GM19397 (cell line): ENCODE results near the gene LRIG1.
A peak's percentile ranks its signal among the peaks of the same experiment; 100 is the strongest.

Experiments used
- ATAC-seq: cut with Tn5 transposase; IDR thresholded peaks from one replicate; pipeline ENCODE4 v1.9.1; 2021; ENCODE audit warnings: mild to moderate bottlenecking, moderate library complexity; ENCODE audit not compliant: unreplicated experiment

The LRIG1 gene

DNA sequence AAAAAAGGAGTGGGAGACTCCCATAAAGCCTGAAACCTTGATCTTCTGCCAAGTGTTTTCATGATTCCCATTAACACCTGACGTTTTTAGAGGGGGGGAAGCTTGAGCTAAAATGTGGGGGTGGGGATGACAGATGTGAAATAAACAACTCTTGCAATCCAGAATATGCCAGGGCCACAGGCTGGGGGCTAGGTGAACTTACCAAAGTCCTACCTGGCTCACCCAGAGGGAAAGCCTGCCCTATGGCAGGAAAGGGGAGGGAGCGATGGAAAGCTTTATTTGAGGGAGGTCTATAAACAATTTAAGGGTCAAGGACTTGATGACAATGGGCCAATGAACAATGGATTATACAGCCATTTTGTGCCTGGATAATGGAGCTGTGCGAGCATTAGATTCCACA is 108.3 kb downstream of the LRIG1 start:
- no peak for ATAC-seq

DNA sequence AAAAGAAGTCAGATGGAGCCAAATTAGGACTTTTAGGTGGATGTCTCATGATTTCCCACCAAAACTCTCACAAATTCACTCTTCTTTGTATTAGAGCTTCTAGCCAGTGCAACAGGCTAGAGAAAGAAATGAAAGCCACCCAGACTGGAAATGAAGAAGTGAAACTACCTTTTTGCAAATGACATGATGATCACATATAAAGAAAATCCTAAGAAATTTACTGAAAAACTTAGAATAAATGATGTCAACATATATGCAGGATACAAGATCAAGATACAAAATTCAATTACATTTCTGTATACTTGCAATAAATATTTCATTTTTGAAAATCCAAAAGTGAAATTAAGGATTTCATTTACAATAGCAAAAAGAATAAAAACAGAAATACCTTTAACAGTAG is 110.8 kb downstream of the LRIG1 start:
- no peak for ATAC-seq

DNA sequence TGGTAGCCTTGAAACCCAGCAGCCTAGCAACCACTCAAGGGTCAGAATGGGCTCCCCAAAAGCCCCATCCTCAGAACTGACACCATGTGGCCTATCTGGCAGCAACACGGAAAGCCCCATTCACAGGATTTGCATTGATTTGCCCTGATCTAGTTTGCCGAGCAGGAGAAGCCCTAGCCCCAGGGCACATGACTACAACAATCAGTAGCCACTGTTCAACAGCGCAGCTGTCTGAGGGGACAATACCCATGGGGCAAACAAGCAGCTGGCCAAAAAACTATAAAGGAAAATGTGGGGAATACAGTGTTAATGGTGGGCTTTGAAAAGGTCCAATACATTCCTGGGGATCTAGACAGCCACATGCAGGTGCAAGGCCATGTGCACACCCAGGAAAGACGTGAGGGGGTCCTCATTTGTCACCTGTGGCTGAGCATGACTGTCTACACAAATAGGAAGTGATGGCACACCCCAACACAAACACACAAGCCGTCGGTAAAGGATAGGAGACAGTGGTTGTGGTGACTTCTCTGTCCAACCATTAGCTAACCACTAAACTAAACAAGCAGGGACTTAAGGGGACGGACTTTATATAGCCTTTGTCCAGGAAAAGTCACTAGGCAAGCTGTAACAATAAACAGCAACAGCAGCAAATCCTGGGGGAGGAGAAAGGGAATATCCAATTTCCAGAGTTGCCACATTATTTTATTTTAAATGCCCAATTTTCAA is 113.7 kb downstream of the LRIG1 start:
- ATAC-seq = peak; percentile 50

DNA sequence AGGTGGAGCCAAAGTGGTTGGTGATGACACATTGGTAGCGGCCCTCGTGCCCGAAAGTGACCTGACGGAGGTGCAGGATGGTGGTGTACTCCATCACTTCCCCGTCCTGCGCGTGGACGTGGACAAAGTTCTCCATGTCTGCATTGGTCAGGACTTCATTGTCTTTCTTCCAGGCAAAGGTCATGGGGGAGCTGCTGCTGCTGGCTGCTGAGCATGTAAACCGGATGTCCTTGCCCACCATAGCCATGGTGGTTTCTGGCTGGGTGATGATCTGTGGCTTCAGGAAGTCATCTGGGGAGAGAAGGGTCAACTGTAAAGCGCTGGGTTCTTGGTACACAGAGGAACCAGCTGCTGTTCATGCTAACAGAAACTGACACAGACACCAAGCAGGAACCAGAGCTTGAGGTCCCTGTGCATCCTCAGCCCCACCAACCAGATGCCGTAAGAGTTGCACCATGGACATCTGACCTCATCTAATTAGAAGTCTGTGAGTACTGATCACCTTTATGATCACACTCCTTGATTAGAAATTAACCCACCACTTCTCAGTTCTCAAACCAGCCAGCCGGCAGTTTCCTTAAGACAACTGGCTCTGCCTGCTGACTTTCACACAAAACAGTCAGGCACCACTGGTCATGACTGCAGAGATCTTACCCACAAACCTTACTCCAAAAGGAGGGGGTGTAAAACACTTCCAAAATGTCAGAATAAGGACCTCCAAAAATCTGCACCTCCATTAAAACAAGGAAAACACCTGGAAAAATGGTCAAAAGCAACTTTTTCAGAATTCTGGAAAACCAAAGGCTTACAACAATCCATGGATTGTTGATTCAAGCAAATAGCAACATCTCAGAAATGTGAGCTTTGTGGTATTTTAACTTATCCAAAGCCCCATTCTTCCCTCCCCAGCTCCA is 114.6 kb downstream of the LRIG1 start:
- ATAC-seq = peak; percentile 85

DNA sequence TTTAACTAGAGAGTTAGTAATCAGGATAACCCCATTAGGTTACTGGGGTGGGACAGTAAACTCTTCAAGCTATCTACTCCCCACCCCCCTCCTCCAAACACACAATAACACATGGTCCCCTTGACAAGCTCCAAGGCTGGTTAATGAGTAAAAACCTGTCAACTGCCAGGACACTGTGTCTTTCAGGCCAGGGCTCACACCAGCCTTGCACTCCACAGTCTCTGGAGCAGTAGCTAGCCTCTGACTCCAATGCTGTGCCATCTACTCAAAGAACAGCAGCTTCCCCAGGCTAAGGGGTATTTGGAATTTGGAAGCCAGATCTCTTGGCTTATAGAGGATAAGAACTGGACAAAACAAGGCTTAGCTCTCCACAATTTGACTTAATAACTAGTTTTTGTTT is 115.8 kb downstream of the LRIG1 start:
- ATAC-seq = no peak

DNA sequence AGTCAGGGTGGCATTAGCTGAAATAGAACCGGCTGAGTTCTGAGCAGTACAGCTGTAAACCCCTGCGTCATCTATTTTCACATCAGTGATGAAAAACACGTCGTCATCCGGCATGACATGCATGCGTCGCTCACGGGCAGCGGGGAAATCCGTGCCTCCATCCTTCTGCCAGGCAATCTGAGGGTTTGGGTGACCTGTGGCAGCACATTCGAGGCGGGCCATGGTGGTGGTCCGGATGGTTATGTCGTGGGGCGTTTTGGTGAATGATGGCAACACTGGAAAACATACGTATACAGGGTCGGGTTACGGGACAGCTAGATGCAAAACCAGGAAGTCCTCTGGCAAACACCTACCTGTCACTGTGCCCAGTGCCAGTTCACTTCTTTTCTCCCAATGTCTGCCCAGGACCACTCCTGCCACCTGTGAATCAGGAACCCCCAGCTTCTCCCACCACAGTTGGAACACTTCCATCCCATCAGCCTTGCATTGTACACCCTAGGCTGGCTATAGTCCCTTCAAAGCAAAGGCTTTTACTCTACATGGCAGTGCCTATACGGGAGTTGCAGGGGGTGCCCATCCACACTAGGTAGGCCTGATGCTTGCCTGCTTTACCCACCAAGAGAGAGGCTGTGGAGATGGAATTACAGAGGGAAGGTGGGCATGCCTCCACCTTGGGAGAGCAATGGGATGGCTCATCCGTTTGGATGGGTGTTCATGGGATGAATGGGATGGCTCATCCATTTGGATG is 116.7 kb downstream of the LRIG1 start:
- ATAC-seq = no peak

DNA sequence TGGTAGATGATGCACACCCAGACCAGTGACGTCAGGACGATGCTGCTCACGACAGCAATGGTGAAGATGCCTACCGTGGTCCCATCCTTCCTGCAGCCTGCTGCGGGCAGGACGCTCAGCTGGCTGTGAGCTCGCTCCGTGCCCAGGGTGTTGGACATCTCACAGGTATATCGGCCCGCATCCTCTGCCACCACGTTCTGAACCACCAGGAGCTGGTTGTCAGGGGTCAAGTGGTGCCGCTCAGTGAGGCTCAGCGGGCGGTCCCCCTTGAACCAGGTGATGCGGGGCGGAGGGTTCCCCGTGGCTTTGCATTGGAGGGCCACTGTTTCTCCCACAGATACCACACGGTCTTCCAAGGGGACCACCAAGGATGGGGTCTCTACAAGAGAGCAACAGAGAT is 117.8 kb downstream of the LRIG1 start:
- no peak for ATAC-seq

DNA sequence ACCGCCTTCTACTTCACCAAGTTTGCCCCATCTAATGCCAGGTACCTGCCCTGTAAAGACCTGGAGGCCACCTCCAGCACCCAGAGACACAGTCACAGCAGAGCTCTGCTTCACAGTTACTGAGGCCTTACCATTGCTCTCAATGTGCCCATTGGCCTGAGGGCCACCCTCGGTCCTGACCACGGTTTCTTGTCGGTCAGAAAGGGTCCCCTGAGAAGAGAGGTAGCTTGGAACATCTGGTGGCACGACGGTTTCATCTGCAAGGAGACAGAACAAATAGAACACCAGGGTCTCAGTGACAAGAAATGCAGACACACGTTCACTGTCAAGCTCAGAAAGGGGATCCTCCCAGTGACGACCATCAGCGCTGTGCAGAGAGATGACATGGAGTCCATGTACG is 118.7 kb downstream of the LRIG1 start:
- no peak for ATAC-seq

DNA sequence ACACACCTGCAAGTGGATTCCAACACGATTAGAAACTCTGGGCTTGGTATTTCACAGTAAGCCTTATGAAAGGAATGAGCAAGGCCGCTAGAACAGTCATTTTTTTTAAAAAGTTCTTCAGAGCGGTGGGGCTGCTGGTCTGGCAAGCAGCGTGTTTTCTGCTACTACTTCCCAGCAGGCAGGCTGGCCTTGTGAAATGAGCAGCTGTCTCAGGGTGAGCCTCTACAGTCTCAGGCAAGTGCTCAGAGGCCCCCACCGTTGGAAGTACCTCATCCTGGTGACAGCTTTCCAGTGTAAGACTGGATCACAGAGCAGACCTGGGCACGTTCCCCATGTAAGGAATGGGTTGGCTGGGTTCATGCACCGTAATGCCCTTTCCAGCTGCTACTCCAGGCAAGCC is 119.2 kb downstream of the LRIG1 start:
- ATAC-seq = no peak

DNA sequence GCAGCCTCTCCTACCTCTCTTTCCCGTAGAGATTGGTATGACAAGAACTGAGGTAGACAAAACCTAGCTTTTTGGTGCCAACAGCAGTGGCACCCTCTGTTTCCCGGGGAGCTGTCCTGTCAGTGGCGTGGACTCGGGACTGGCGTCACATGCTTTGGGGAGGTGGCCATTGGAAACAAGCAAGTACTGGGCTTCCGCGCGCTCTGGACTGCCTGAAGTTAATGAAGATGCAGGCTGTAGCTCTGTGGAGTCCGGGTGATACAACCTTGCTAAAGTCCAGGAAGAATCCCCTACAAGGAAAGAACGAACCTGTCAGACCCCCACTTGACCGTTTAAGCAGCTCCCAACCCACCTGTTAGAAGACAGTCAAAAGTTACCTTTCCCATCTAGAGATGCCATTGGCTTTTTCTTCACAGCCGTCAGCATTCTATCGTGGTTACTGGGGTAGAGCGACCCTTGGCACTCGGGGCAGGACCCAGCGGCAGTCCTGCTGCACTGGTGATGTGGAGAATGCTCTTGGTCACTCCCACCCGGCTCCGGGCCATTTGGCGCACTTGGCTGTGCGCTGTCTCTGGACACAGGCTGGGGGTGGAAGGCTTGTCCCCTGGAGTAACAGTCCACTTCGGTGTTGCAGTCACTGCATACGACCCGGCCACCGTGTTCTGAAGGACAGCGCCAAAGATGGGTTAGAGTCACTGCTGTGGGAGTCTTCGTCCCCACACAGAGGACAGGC is 120.5 kb downstream of the LRIG1 start:
- ATAC-seq = no peak

DNA sequence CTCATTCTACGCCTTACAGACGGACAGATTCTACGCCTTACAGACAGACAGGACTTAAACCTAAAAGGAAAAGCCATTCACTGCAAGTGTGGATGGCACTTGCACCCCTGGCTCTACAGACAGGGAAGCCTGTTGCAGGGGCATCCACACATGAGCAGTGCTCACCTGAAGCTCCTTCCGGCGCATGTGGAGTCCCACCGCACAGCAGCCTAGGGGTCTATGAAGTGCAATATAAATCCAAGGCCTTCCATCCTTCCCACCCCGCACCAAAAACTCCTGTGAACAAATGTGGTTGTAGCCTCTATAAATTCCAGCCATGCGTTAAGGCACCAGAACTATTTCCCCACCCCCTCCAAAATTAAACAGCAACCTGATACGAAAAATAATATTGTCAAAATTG is 121.3 kb downstream of the LRIG1 start:
- no peak for ATAC-seq

DNA sequence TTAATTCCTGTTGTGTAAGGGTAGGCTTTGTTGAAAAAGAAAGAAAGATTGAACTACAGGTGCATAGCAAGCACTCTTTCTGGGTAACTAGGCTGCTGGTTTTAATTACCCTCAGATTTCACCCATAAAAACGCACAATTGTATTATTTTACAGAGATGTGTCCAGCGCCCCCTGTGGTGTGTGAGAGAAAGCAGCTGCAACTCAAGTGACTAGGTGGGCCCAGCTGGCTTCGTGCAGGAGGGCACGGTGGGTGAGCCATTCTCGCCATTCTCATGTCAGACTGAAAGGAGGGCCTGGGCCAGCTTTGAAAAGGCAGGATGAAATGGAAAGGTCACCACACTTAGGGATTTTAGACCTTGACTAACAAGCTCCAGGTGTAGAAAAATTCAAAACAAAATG is 122.6 kb downstream of the LRIG1 start:
- no peak for ATAC-seq

DNA sequence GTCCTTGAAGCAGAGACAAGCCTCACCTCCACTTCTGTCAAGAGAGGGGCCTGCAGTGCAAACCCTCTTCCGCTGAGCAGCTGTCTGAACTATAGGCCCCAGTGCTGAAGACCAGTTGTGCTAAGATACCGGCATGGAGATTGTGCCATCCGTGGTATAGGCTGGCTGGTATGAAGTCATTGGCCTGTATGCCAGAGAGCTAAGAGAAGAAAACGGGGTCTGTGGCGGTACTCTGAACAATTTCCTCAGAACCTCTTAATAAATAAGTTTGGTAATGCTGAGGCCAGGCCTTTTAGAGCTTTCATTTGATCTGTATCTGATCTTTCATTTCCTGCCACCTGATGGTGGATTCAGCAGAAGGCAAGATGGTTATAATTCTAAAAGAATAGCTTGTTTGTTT is 123.0 kb downstream of the LRIG1 start:
- ATAC-seq = no peak

DNA sequence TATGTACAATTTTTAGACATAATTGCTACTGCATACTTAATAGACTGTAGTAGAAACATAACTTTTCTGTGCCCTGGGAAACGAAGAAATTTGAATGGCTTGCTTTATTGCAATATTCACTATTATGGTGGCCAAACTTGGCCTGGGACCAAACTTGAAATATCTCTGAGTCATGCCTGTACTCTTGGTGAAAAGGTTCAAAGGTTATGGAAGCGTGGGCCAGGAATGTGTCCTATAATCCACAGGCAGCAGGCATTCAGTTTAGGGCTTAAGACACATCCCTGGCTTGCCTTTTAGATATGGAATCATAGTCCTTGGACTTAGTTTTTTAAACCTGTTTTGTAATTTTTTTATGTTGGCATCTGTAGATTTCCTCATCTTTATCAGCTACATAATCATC is 124.3 kb downstream of the LRIG1 start:
- no peak for ATAC-seq

DNA sequence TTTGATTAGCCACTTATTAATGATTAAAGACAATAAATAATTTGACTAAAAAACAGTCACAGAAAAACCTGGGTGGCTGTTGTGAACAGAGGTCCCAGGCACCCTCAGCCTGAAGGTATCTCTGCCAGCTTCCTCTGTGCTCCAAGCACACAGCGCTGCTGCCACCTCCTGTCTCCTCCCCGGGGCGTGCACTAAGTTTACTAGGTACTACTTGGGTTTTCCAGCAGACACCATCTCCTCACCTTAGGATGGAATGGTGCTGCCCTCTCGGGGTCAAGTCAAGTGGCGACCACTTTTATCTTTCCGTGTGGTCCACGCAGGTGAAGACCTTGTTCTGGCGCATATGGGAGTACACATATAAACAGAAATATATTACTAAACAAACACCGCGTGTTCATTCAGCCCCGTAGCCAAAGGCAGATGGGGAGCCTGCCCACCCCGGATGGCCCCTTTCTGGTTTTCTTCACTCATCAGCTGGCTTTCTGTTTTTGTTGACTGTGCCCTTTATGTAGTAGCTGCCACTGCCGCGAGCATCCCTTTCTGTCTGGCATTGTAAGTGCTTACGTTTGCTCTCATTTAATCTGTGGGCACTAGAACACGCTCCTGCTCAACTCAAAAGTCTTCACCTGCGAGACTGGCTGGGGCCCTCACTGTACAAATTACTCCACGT is 128.0 kb downstream of the LRIG1 start:
- ATAC-seq = no peak

DNA sequence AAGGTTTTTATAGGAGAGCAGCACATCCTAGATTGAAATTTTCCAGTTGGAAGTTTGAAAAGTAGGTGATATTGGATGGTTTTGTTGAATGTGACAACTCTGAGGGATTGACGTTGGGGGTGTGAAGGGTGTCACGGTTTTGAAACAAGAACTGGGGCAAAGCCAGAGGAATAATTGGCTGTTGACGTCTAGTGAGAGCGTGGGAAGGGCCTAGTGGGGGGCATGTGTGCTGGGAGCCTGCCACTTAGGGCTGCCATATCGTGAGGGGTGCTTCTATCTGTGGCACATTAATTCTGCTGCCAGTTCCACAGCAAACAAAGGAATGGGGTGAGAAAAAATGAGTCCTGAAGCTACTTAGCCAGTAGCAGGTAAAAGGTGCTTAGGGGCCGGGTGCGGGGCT is 129.4 kb downstream of the LRIG1 start:
- ATAC-seq = no peak

DNA sequence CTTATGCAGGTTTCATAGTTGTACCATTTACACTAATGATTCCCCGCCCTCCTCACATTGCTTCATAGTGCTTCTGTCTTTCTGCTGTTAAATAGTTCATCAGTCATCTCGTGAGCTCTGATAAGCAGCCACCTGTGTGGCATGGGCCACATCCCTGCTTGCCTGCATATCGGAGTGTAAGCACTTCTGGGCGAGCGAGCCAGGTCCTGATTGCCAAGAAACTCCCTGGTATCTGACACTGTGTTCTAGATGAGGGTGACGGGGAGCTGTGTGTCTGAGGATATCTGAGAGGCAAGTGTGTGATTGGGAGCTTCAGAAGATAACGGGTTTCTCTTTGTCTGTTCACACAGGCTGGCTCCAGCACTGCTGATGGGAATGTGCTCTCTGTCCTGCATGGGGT is 130.6 kb downstream of the LRIG1 start:
- no peak for ATAC-seq

DNA sequence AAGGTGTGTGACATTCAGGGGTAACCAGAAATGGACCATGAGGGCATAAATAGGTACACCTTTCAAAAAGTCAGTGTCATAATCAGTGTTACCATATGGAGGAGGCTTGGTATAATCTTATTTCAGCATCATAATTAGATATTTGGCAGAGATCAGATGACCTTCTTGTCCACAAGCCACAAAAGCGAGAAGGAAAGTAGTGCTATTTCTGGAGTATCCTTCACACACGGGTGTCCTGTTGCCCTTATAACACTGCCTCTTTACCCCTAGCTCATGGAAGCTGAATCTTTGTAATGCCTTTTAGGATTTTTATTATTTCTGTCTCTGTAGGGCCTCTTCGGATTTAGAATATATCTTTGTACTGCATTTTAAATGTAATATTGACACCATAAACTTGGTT is 132.8 kb downstream of the LRIG1 start:
- ATAC-seq = no peak

DNA sequence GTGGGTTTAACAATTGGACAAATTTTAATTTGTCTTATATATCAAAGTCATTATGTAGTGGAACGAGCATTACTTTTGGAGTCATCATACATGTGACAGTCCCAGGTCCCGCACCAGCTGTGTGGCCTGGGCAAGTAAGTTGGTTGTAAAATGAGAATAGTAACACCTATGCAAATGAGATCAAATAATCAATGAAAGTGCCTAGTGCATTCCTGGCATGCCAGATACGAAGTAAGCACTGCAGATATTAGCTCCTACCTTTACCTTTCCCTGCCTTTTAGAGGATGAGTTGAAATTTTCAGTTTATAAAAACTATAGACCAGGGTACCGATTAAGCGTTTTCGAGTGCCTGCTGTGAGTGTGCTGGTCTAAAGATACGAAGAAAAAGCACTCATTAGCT is 134.1 kb downstream of the LRIG1 start:
- no peak for ATAC-seq

DNA sequence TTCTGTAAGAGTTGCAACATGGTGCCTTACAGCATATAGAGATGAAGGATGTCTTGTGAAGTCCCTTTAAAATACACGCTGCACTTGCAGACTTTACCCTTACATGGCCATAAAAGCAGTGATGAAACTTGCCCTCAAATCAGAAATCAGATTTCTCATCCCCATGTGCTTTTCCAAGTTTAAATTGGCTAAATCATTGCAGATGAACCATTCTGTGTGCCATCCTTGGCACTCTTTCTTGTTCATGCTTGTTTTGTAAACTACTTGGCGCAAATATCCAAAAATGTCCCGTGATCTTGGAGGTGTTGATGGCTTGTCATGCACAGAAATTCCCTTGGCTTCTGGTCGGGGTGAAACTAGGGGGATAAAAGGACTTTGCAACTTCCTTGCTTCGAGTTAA is 135.7 kb downstream of the LRIG1 start:
- no peak for ATAC-seq
